Stimulated activated CD4-positive, alpha-beta T cell treated with anti-CD3 and anti-CD28 coated beads, Interleukin-4, amount 100 ng/mL, for 24 hours (primary cell): ENCODE data around the gene EPB41L1.

Experiments
- DNase-seq: peaks from one replicate; pipeline ENCODE4 v3.0.0-alpha.2; 2020

Gene EPB41L1

DNA sequence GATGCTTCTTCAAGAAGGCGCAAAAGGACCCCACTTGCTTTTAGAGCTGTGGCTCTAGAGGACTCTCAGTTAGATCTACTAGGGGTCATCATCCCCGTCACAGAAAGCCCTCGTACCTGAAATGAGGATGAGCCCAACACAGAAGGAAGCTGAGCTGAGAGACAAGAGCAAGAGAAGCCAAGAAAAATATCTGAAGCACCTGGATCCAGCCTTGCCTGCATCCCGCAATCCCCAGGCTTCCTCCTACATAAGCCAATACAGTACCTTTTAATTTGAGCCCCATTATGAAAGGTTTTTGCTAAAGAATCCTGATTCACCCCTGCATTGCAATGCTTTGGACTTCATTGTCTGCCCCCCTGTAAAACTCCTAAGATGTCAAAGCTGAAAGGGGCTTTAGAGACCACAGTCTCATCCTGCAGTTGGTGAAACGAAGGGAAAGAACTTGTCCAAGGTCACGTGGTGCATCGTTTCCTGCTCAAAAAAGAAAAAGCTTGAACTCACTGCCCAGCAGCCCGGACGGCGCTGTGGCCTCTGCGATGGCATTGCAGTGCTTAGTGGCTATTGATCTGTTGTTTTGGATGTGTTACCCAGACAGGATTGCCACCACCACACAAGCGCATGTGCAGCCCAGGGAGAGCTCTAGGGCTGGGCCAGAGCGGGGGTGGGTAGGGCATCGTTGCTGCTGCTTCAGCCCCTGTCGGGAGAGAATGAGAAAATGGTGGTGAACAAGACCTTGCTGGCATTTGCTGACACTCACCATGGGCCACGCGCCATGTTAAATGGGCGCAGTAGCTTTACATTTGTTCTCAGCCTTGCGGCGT, 110.1 kb downstream of the EPB41L1 start:
- no peak for DNase-seq

DNA sequence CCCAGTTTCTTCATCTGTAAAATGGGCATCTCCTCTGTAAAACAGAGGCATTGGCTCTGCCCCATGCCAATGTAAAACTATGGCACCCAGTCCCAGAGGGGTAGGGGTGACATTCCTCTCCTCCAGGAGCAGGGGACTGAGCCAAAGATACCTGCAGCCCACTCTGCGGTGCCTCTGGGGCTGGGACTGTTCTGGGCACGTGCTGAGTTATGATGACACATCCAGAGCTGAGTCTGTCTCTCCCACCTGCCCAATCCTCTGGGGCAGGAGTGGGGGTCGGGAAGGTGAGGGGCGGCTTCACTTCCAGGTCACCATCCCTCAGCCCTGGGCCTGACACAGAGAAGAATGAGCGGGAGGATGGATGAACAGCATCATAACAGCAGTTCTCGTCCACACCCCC, 111.6 kb downstream of the EPB41L1 start:
- no peak for DNase-seq

DNA sequence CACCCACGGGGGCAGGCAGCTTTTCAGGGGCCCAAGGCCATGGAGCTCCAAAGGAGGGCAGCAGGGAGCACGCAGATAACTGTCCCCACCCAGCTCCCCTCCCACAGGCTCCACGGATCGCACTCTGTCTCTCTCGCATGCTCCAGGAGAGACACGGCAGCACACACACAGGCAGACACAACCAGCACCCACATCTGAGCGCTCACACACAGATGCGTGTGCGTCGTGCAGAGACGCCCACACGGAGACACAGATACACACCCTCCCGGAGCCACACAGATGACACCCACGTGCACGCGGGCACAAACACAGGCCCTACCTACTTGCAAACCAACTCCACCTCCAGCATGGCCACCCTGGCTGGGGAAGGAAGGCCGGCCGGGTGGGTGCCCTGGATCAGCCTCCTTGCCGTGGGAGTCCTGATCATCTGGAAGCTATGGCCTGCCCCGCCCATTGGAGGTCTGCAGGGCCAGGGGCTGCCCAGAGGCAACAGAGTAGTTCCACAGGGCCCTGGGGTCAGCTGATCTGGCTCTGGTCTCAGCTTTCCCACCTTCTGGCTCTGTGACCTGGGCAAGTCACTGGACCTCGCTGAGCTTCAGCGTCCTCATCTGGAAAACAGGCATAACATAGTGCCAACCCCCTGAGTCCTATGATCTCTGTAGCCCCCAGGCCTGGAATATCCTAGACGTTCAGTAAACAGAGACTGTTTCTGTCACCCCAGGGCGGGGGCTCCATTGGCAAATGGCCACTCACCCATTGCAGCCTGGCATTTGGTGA, 113.3 kb downstream of the EPB41L1 start:
- no peak for DNase-seq

DNA sequence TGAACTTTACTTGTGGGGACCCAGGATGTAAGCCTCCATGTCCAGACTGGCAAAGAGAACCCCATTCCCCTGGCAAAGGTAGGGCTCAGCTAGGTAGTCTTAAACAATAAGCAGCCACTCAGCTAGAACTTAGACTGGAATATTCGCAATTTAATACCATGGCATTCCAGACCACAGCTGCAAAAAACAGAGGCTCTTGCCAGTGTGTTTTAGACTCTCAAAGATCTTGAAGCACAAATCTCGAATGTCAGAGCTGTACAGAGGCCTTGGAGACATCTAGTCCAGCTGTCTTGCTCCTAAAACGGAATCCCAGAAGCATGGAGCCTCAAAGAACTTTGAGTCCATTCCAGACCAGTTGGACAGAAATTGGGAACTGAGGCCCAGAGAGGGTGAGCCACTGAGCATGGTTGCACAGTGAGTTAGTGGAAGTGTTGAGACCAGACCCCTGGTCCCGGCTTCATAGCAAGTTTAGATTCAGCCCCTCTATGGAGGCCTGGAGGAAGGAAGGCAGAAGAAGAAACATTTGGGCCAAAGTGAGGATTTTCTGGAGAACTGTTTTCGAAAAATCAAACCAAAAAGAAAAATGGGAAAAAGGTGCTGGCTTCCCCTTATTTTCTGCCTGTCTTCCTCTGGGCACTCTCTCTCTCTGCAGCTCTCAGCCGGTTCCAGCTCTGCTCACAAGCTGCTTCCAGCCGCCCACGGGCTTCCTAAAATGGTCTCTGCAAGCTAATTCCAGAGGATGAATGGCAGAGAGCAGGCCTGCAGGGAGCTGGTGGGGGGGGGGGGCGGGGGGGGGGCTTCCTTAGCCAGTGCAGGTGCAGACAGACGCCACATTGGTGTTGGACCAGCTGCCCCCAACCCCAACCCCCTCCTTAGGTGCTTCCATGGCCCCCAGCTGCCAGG, 114.2 kb downstream of the EPB41L1 start:
- no peak for DNase-seq

DNA sequence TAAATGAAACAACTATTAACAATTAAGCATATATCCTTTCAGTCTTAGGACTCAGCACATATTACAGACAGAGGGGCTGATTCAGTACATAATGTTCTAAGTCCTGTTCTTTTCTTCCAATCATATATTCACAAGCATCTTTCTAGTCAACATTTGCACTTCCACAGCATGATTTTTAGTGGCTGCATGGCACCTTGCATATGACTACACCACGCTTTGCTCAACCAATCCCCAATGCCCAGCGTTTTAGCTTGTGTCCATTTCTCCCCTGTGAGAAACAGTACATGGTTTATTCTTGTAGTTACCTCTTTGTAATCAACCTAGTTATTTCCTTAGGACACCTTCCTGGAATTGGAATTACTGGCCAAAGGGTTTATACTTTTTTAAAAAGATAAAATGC, 115.0 kb downstream of the EPB41L1 start:
- no peak for DNase-seq

DNA sequence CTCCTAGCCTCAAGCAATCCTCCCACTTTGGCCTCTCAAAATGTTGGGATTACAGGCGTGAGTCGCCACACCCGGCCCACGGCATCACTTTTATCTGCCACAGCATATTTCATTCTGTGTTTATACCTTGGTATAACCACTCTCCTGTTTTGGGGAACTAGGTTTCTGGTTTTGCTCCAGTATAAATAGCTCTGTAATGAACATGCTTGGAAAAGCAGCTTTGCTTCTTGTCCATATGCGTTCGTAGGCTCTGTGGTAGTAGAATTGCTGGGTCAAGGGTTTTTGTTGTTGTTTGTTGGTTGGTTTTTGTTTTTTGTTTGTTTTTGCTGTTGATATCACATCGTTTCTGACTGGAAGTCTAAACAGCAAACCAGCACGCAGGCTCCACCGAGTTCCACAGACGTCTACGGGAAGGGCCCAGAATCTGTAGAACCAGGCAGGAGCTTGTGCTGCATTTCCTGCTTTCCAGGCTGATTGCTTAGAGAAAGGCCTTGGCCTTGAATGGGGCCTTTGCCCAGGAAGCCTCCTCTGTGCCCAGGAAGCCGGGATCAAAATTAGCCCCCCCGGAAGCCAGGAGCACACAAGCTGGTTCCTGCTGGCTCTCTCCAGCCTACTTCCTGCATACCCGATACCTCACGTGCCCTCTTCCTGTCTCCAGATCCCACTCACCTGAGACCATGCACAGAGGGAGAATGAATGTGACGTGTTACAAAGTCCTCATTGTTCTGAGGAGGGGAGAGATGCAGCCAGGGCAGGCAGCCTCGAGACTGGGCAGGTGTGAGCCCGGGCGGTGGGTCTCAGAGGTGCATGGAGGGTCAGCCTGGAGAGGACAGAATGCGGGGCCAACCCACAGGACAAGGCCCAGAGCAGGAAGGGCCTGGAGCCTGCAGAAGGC, 116.5 kb downstream of the EPB41L1 start:
- DNase-seq = no peak

DNA sequence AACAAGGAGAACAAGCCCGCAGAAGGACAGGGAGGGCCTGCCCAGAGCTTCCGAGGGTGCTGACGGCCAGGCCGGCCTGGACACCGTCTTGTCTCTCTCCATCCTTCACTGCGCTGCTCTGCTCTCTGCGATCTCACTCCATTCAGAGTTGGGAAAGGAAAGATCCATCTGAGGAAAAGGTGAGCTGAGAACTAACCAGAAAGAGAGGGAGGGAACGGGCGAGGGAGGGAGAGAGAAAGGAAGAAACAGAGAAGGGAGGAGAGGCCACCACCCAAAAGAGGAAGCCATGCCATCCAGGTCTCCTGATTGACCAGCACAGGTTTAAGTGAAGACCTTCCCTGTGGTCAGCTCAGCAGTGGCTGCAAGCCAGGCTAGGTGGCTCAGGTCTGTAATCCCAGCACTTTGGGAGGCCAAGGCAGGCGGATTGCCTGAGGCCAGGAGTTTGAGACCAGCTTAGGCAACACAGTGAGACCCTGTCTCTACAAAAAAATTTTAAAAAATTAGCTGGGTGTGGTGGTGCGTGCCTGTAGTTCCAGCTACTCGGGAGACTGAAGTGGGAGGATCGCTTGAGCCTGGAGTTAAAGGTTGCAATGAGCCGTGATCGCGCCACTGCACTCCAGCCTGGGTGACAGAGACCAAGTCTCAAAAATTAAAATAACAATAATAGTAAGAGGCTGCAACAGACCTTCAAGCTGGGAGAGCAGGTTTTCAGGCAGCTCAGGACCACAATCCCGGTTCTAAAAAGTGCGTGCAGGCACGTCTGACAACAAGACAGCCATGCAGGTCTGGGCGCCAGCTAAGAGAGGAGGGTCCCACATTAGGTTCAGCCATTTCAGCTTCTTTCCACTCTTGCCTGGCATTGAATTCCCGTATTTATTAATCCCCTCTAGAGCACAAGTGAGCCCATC, 117.4 kb downstream of the EPB41L1 start:
- no peak for DNase-seq

DNA sequence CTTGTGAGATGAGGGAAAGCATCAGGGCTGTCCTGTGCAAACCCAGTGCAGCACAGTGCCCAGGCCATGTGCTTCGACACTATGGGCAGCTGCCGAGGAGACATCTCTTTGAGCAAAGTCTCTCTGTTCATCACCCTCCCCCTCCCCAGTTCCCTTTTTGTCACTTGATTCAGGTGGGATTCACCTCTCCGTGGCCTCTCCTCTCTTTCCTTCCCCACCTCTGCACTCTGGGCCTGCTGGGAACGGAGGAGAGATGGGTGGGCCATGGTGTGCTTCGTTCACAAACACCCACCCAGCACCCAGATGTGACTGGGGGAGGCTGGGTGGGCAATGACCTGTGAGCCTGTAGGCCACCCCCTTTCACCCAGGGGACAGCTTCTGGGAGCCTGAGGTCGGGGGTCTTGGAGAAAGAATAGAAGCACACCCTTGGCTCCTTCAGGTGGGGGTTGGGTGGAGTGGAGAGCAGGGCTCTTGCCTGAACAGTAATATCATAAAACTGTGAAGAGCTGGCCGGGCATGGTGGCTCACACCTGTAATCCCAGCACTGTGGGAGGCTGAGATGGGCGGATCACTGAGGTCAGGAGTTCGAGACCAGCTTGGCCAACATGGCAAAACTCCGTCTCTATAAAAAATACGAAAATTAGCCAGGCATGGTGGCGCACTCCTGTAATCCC, 118.1 kb downstream of the EPB41L1 start:
- DNase-seq = no peak

DNA sequence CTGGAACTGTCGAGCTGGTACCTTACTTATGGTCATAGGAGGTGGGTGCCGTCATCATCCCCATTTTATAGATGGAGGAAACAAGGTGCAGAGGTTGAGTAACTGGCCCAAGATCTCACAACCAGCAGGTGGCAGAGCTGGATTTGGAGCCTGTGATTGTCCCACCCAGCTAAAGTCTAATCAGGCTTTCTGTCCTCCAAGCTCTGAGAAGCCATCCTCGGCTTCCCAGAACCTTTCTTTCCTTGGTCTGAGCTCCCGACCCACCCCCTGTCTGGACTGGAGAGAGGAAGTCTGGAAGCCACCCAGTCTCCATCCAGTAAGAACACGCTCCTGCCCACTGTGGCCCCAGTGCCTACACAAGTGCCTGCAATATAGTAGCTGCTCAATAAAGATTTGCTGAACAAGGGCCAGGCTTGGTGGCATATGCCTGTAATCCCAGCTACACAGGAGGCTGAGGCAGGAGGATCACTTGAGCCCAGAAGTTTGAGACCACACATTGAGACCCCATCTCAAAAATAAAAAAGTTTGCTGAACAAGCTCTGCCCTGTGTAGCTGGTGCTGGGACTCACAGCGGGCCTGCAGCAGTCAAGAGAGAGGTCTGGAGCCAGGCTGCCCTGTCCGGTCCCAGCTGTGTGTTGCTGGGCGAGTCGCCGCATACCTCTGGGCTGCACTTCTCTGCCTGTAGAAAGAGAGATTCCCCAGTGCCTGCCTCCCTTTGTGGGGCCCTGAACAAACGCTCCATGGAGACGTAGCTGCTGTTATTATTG, 119.1 kb downstream of the EPB41L1 start:
- no peak for DNase-seq

DNA sequence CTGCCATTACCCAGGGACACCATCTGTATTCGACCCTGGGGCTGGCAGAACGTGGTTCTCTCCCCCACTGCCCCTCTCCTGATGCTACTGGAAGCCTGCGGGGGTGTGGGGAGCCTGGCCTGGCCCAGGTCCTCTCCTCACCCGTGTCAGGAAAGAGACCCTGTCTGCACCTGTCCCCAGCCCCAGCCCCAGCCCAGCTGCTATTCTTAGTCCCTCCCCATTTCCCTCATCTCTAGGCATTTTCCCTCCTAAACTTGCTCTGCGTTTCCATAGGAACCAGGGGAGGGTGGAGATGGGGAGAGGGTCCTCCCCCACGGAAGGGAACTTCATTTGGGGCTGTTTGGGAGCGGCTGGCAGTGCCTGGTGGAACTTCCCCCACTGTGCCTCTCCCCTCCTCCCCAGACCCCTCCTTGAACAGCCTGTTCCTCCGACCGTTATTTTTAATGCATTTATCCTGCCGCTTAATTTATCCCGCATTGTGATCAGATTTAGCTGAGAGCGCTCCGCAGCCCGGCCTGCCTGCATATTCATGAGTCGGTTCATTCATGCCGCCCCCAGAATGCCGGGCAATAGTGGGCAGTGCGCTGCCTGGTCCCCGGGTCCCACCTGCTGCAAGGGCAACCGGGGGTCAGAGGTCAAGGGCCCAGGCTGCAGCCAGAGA, 119.8 kb downstream of the EPB41L1 start:
- no peak for DNase-seq

DNA sequence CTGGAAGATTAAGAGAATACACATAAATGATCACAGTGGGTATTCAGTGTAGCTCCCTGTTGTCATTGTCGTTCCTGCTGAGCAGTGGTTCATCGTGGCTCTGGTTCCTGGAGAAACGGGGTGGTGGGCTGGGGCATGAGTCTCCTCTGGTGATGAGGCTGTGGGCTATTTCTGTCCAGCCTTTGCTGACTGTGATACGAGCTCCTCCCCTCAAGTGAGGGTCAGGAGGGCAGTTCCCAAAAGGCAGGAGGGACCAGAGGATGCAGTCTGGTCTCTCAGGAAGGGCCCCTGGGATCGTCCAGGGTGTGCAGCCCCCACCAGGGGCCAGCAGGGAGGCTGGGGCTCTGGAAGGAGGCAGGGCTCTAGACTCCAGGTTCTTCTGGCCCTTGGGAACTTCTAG, 120.5 kb downstream of the EPB41L1 start:
- DNase-seq = no peak

DNA sequence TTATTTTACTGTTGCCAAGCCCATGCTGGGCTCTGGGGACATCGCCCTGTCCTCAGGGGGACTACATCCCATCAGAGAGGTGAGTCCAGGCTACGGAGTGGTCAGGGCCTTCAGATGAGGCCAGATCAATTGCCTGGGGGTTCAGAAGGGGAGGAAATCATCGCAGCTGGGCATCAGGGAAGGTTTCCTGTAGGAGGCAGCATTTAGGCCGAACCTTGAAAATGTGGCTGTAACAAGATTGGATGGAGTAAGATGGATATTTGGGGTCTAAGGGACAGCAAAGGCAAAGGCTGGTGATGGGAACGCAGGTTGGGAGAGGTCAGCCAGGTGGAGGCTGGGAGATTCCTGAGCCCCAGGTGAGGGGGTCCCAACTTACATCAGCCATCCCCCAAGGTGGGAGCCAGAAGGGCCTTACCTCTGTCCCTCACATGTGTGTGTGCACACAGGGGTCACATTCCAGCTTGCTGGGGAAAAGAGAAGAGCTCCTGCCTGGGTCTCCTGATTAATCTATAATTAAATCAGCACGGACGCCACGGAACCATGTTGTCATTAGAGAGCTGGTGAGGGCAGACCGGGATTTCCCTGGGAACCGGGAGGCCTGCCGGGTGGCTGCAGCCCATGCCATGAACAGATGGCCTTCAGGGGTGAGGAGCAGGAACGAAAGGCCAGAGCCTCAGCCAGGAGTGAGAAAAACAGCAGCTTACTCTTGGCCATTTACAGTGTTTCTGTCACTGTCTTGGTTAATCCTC, 121.1 kb downstream of the EPB41L1 start:
- no peak for DNase-seq

DNA sequence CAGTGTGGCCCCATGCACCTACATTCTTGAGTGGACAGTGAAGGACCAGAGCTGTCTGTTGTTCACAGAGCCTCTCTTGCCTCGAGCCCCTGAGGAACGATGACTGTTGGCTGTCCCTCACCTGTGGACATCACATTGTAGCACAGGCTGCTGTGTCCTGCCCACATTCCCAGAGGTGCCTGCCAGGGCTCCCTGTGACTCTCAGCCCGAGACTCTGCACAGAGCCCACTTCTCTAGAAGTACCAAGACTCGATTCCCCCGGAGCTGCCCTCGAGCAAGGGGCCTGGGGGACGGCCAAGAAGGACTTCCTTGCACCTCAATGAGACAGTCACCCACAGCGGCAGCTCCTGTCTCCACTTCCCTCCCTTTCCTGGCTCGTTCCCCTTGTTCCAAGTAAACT, 123.0 kb downstream of the EPB41L1 start:
- DNase-seq = no peak

DNA sequence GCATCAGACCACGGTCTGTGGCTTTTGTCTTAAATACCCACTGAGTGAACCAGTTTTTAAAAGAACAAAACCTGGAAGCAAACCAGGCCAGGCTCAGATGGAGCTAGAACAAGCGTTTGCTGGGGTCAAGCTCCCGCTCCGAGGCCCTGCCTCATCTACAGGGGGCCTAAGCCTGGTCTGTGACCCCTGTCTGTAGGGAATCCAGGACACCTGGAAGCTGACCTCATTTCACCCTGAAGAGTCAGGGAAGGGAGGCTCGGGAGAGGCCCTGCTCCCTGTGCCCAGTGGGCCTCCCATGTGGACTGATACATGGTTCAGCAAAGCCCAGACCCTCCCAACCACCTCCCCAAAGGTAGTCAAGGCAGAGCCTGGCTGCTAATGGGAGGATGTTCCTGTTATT, 124.8 kb downstream of the EPB41L1 start:
- no peak for DNase-seq

DNA sequence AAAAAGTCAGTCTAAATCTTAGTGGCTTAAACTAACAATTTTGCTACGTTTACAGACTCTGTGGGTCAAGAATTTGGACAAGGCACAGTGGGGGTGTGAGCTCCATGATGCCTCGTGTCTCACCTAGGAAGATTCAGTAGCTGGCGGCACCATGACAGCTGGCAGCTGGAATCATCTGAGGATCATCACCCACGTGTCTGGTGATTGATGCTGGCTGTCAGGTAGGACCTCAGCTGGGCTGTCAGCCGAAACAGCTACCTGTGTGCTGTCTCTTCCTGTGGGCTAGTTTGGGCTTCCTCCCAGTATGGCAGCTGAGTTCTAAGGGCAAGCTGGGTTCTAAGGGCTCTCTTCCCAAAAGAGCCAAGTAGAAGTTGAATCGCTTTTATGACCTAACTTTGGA, 125.2 kb downstream of the EPB41L1 start:
- no peak for DNase-seq

DNA sequence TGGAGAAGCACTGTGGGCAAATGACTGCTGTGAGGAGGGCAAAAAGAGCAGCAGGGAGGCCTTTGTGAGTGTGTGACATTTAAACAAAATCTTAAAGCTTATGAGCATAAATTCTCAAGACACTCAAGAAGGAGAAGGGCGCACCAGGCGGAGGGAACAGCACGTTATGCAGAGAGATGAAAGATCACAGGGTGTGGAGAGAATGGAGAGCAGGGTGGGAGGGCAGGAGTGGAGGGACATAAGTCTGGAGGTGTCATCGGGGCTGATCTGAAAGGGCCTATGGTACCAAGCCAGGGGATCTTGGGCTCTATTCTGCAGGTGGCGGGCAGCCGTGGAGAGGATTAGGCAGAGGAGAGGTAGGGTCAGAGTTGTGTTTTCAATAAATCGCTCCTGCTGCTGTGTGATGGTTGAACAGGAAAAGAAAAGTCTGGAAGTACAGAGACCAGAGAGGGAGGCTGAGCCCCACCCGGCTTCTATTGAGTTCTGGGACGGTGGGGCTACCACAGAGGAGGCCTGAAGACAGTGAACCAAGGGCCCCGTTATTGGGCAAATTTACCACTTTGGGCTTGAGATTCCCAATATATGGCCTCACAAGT, 127.3 kb downstream of the EPB41L1 start:
- DNase-seq = no peak
